ENCODE results near the gene CAB39. TPM values are rescaled to one million over a fixed set of nuclear protein-coding genes. Genes with fewer than 3 reads are reported as not detected.

Gene CAB39
- total RNA-seq, 1 donor from 2014 or later = 96.3 TPM

DNA sequence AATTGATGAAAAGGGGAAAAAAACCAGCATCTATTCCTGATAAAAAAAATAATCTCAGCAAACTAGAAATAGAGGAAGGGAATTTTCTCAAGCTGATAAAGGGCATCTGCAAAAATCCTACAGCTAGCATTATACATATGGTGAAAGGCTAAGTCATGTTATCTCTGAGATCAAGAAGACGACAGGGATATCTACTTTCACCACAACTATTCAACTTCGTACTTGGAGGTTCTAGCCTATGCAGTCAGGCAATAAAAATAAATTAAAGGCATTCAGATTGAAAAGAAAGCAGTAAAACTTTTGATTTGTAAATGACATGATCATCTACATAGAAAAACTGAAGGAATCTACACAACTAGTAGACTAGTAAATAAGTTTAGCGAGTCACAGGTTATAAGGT, 58.2 kb downstream of the CAB39 start:
- no peak overlapping the region for H3K4me3 ChIP-seq (ENCODE audit: low read depth, low read length)
- no peak for DNase-seq (ENCODE audit: low read depth)
- TF ChIP-seq, protein P1, sequence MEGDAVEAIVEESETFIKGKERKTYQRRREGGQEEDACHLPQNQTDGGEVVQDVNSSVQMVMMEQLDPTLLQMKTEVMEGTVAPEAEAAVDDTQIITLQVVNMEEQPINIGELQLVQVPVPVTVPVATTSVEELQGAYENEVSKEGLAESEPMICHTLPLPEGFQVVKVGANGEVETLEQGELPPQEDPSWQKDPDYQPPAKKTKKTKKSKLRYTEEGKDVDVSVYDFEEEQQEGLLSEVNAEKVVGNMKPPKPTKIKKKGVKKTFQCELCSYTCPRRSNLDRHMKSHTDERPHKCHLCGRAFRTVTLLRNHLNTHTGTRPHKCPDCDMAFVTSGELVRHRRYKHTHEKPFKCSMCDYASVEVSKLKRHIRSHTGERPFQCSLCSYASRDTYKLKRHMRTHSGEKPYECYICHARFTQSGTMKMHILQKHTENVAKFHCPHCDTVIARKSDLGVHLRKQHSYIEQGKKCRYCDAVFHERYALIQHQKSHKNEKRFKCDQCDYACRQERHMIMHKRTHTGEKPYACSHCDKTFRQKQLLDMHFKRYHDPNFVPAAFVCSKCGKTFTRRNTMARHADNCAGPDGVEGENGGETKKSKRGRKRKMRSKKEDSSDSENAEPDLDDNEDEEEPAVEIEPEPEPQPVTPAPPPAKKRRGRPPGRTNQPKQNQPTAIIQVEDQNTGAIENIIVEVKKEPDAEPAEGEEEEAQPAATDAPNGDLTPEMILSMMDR (conservative IDR thresholded peaks at IDR 0.05; ENCODE audit: low read depth, low read length) = no peak

DNA sequence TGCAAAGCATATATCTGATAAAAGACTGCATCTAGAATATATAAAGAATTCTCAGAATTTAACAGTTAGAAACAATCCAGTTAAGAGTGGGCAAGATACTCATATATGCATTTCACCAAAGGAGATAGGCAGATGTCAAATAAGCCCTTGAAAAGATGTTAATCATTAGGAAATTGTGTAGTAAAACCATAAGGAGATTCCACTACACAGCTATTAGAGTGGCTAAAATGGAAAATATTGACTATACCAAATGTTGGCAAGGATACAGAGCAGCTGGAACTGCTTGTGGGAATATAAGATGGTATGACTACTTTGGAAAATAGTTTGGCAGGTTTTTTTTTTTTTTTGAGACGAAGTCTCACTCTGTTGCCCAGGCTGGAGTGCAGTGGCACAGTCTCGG, 59.5 kb downstream of the CAB39 start:
- H3K4me3 ChIP-seq (ENCODE audit: low read depth, low read length) = no peak overlapping the region
- TF ChIP-seq, protein P1 (conservative IDR thresholded peaks at IDR 0.05; ENCODE audit: low read depth, low read length) = no peak
- no peak for DNase-seq (ENCODE audit: low read depth)

DNA sequence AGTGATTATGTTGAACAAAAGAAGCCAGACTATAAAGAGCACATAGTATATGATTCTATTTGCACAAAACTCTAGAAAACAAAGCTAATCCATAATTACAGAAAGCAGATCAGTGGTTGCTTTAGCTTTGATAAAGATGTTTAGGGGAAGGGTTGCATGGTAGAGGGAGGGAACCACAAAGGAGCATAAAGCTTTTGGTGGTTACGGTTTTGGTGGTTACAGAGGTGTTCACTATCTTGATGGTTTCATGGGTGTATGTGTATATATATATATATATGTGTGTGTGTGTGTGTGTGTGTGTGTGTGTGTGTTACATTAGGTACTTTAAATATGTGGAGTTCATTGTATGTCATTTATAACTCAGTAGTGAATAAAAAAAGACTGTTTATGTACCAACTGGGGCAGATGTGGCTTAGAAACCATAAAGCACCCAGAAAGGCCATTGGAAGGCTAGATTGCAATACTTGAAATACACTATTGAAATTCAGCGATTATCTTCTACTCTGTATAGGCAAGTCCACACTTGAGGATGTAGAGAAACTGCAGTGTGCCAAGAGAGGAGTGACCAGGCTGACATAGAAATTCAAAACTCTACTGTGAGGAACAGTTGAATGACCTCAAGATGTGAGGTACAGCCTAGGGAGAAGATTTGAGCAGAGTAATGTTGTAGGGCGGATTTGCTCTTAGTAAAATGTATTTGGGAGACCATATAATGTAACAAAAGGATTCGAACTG, 60.6 kb downstream of the CAB39 start:
- no peak overlapping the region for H3K4me3 ChIP-seq (ENCODE audit: low read depth, low read length)
- TF ChIP-seq, protein P1 (conservative IDR thresholded peaks at IDR 0.05; ENCODE audit: low read depth, low read length) = no peak
- no peak for DNase-seq (ENCODE audit: low read depth)

DNA sequence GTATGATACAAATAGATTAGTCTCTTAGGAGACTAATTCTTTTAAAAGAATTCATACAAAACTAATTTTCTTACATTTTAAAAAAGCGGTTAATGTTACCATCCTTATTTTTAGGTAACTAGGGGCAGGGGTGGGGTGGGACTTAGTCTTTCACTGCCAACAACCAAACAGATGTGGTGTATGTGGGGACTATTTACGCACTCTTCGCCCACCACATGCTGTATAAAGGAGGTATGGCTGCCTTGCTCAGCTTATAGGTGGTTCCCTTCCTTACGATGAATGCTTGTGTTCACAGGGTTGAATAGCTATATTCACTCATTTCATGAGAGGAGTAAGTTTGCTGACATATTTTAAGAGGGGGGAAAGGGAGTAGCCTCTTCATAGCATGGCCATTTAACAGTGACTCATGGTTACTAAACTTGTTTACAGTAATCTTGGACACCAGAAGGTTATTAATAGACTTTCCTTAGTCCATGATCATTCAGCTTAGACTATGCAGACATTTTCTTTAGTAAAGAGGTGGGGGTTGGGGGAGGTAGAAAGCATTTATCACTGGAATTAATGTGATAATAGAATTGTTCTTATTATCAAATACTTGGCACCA, 61.8 kb downstream of the CAB39 start:
- no peak for DNase-seq (ENCODE audit: low read depth)
- TF ChIP-seq, protein P1 (conservative IDR thresholded peaks at IDR 0.05; ENCODE audit: low read depth, low read length) = no peak
- H3K4me3 ChIP-seq (ENCODE audit: low read depth, low read length) = no peak overlapping the region

DNA sequence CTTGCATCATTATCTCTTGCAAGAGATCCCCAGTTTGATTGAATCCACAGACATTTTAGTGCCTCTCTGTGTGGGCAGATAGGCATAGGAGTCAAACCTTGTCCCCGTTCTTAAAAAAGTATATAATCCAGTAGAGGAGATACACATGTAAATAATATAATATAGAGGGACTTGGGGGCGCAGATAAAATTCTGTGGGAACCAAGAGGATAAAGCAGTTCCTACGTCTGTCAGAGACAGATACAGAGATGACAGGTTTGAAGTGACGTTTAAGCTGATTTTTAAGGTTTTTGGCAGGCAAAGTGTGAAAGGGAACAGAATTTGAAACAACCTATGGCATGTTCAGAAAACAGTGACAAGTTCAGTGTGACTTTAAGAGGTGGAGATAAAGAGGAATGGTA, 63.1 kb downstream of the CAB39 start:
- TF ChIP-seq, protein P1 (conservative IDR thresholded peaks at IDR 0.05; ENCODE audit: low read depth, low read length) = no peak
- H3K4me3 ChIP-seq (ENCODE audit: low read depth, low read length) = no peak overlapping the region
- no peak for DNase-seq (ENCODE audit: low read depth)

DNA sequence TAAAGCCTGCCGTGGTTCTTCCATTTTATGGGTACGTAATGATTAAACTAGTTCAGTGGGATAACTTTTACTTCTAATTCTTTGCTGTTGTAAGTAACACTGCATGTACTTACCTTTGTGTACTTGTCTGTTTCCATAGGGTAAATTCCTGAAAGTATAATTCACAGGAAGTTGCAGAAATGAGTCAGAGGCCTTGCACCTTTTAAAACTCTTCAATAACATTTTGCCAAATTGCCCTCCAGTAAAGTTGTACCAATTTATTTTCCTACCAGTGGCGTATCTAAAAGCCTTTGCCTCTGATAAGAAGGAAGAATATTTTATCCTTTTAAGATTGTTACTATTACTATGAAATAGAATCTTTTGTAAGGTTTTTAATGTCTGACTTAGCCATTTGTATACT, 65.1 kb downstream of the CAB39 start:
- no peak for DNase-seq (ENCODE audit: low read depth)
- H3K4me3 ChIP-seq (ENCODE audit: low read depth, low read length) = no peak overlapping the region
- TF ChIP-seq, protein P1 (conservative IDR thresholded peaks at IDR 0.05; ENCODE audit: low read depth, low read length) = no peak
